PC-3 (cell line): ENCODE results near the gene IVNS1ABP.

Experiments
- CTCF ChIP-seq: fragments of 300-600 bp; sonication (generic); conservative IDR thresholded peaks from 2 replicates; pipeline ENCODE4 v1.5.1; 2017; ENCODE audit warnings: antibody characterized with exemption, low read depth, mild to moderate bottlenecking, low read length
- EZH2 ChIP-seq: fragments of 300-600 bp; sonication (generic); IDR thresholded peaks from one replicate; pipeline ENCODE4 v1.6.1; 2017; ENCODE audit warnings: antibody characterized with exemption, mild to moderate bottlenecking, low read length; ENCODE audit not compliant: unreplicated experiment
- EZH2phosphoT487 ChIP-seq: fragments of 300-600 bp; sonication (generic); IDR thresholded peaks from 2 replicates; pipeline ENCODE4 v1.6.1; 2018; ENCODE audit warnings: mild to moderate bottlenecking, antibody characterized with exemption, low read length, borderline replicate concordance

GRCh38 chr1:185312361-185313138 lies 4.5 kb downstream of the IVNS1ABP start:
- TF ChIP-seq CTCF (no peak), EZH2 (no peak), EZH2phosphoT487 (no peak)
